ENCODE results near the gene PEAR1. TPM values are rescaled to one million over a fixed set of nuclear protein-coding genes. Genes with fewer than 3 reads are reported as not detected.

Gene PEAR1
- total RNA-seq, 3 donors from 2014 or later: 4.0 to 15.1 (median 6.2) TPM

GRCh38 chr1:156942176-156942575 is 48.7 kb downstream of the PEAR1 start:
- H3K4me3 ChIP-seq: no peak overlapping the region
- TF ChIP-seq POLR2A (IDR thresholded peaks at IDR 0.05): no peak
- no peak for TF ChIP-seq CTCF (IDR thresholded peaks at IDR 0.05)
- no peak for TF ChIP-seq POLR2AphosphoS5 (IDR thresholded peaks at IDR 0.05)
- DNase-seq (ENCODE audit: low spot score in 2 of 2): no peak
- no peak overlapping the region for H3K27ac ChIP-seq
- intact Hi-C loops (cut with DNase I; ENCODE audit: low total_unique reads): no loop called here
- H3K36me3 ChIP-seq: peaks cover 14% of the 10 kb centered on the region
- H3K4me1 ChIP-seq: no peaks in the 10 kb centered on the region
- no peaks in the 10 kb centered on the region for H3K27me3 ChIP-seq
- no peaks in the 10 kb centered on the region for H3K9me3 ChIP-seq

GRCh38 chr1:156942576-156942975 is 49.1 kb downstream of the PEAR1 start:
- Histone ChIP-seq H3K27me3 (no peaks in the 10 kb centered on the region), H3K9me3 (no peaks in the 10 kb centered on the region), H3K4me3 (no peak overlapping the region), H3K27ac (no peak overlapping the region), H3K4me1 (no peaks in the 10 kb centered on the region), H3K36me3 (peaks cover 14% of the 10 kb centered on the region)
- TF ChIP-seq CTCF (IDR thresholded peaks at IDR 0.05): no peak
- TF ChIP-seq POLR2A (IDR thresholded peaks at IDR 0.05): no peak
- TF ChIP-seq POLR2AphosphoS5 (IDR thresholded peaks at IDR 0.05): no peak
- intact Hi-C loops (cut with DNase I; ENCODE audit: low total_unique reads): no loop called here
- DNase-seq (ENCODE audit: low spot score in 2 of 2): no peak

- Histone ChIP-seq H3K4me1 (no peaks in the 10 kb centered on the region), H3K27me3 (no peaks in the 10 kb centered on the region), H3K4me3 (no peak overlapping the region), H3K36me3 (peaks cover 14% of the 10 kb centered on the region), H3K27ac (no peak overlapping the region), H3K9me3 (no peaks in the 10 kb centered on the region)
- intact Hi-C loops (cut with DNase I; ENCODE audit: low total_unique reads): no loop called here
- no peak for DNase-seq (ENCODE audit: low spot score in 2 of 2)
- TF ChIP-seq POLR2AphosphoS5 (IDR thresholded peaks at IDR 0.05): no peak
- no peak for TF ChIP-seq CTCF (IDR thresholded peaks at IDR 0.05)
- TF ChIP-seq POLR2A (IDR thresholded peaks at IDR 0.05): no peak
Measured at GRCh38 chr1:156943756-156944155, 50.2 kb downstream of the PEAR1 start.

- intact Hi-C loops (cut with DNase I; ENCODE audit: low total_unique reads): no loop called here
- no peaks in the 10 kb centered on the region for H3K27me3 ChIP-seq
- no peak for TF ChIP-seq POLR2A (IDR thresholded peaks at IDR 0.05)
- TF ChIP-seq POLR2AphosphoS5 (IDR thresholded peaks at IDR 0.05): no peak
- TF ChIP-seq CTCF (IDR thresholded peaks at IDR 0.05): no peak
- H3K4me1 ChIP-seq: no peaks in the 10 kb centered on the region
- H3K36me3 ChIP-seq: peaks cover 14% of the 10 kb centered on the region
- no peaks in the 10 kb centered on the region for H3K9me3 ChIP-seq
- H3K4me3 ChIP-seq: no peak overlapping the region
- DNase-seq (ENCODE audit: low spot score in 2 of 2): no peak
- H3K27ac ChIP-seq: no peak overlapping the region
Measured at GRCh38 chr1:156944268-156944667, 50.8 kb downstream of the PEAR1 start.

GRCh38 chr1:156944848-156945247 is 51.3 kb downstream of the PEAR1 start:
- H3K4me1 ChIP-seq: no peaks in the 10 kb centered on the region
- no peaks in the 10 kb centered on the region for H3K27me3 ChIP-seq
- intact Hi-C loops (cut with DNase I; ENCODE audit: low total_unique reads): no loop called here
- no peak overlapping the region for H3K4me3 ChIP-seq
- no peak for DNase-seq (ENCODE audit: low spot score in 2 of 2)
- no peak overlapping the region for H3K27ac ChIP-seq
- peaks cover 14% of the 10 kb centered on the region for H3K36me3 ChIP-seq
- no peaks in the 10 kb centered on the region for H3K9me3 ChIP-seq
- TF ChIP-seq POLR2AphosphoS5 (IDR thresholded peaks at IDR 0.05) (no peak), CTCF (IDR thresholded peaks at IDR 0.05) (no peak), POLR2A (IDR thresholded peaks at IDR 0.05) (no peak)
